ENCODE results near the gene UBALD1.

The UBALD1 gene

GRCh38 chr16:4588961-4589360, 25.7 kb downstream of the UBALD1 start:
- H3K9ac ChIP-seq, result no peak overlapping the region
- H2AFZ ChIP-seq, result no peak overlapping the region
- no peak overlapping the region for H3K27ac ChIP-seq
- no peaks in the 10 kb centered on the region for H3K36me3 ChIP-seq (ENCODE audit: control insufficient read depth, insufficient read depth, low read length)
- H3K27me3 ChIP-seq (ENCODE audit: control insufficient read depth, insufficient read depth, low read length), result no peaks in the 10 kb centered on the region
- no peak overlapping the region for H3K4me2 ChIP-seq (ENCODE audit: low read length)
- no peaks in the 10 kb centered on the region for H3K79me2 ChIP-seq
- H3K4me1 ChIP-seq, result no peaks in the 10 kb centered on the region
- TF ChIP-seq, protein P1, sequence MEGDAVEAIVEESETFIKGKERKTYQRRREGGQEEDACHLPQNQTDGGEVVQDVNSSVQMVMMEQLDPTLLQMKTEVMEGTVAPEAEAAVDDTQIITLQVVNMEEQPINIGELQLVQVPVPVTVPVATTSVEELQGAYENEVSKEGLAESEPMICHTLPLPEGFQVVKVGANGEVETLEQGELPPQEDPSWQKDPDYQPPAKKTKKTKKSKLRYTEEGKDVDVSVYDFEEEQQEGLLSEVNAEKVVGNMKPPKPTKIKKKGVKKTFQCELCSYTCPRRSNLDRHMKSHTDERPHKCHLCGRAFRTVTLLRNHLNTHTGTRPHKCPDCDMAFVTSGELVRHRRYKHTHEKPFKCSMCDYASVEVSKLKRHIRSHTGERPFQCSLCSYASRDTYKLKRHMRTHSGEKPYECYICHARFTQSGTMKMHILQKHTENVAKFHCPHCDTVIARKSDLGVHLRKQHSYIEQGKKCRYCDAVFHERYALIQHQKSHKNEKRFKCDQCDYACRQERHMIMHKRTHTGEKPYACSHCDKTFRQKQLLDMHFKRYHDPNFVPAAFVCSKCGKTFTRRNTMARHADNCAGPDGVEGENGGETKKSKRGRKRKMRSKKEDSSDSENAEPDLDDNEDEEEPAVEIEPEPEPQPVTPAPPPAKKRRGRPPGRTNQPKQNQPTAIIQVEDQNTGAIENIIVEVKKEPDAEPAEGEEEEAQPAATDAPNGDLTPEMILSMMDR (IDR thresholded peaks at IDR 0.05), result no peak
- peaks cover 3% of the 10 kb centered on the region for H3K9me3 ChIP-seq (ENCODE audit: control insufficient read depth, low read length)
- H3K4me3 ChIP-seq (ENCODE audit: low read depth, low read length), result no peak overlapping the region

GRCh38 chr16:4588386-4588785, 26.3 kb downstream of the UBALD1 start:
- Histone ChIP-seq H3K36me3 (ENCODE audit: control insufficient read depth, insufficient read depth, low read length) (no peaks in the 10 kb centered on the region), H3K79me2 (no peaks in the 10 kb centered on the region), H3K9me3 (ENCODE audit: control insufficient read depth, low read length) (peaks cover 3% of the 10 kb centered on the region), H3K9ac (no peak overlapping the region), H3K4me2 (ENCODE audit: low read length) (no peak overlapping the region), H3K4me1 (no peaks in the 10 kb centered on the region), H2AFZ (no peak overlapping the region), H3K27me3 (ENCODE audit: control insufficient read depth, insufficient read depth, low read length) (no peaks in the 10 kb centered on the region), H3K27ac (no peak overlapping the region), H3K4me3 (ENCODE audit: low read depth, low read length) (no peak overlapping the region)
- TF ChIP-seq, protein P1 (IDR thresholded peaks at IDR 0.05), result no peak

DNA sequence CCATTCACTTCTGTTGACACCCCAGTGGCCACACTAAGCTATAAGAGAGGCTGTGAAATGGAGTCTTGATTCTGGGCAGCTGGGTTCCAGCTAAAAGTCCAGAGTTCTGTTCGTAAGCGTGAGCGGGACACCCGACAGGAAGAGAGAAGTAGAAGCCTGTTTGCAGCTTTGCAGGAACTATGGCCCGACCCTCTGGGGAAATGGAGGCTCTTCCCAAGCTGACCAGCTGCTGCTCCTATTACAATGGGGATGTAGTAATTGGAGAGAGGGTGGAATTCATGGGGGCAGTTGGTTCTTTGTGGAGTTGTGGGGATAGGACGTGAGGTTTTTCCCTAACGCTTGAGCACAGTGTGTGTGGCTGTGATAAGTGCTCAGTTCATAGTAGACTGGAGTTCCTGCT, 28.4 kb downstream of the UBALD1 start:
- no peak overlapping the region for H3K27ac ChIP-seq
- H3K4me1 ChIP-seq, result no peaks in the 10 kb centered on the region
- TF ChIP-seq, protein P1 (IDR thresholded peaks at IDR 0.05), result no peak
- H3K36me3 ChIP-seq (ENCODE audit: control insufficient read depth, insufficient read depth, low read length), result no peaks in the 10 kb centered on the region
- H2AFZ ChIP-seq, result no peak overlapping the region
- H3K4me2 ChIP-seq (ENCODE audit: low read length), result no peak overlapping the region
- no peaks in the 10 kb centered on the region for H3K79me2 ChIP-seq
- H3K27me3 ChIP-seq (ENCODE audit: control insufficient read depth, insufficient read depth, low read length), result no peaks in the 10 kb centered on the region
- no peak overlapping the region for H3K4me3 ChIP-seq (ENCODE audit: low read depth, low read length)
- H3K9me3 ChIP-seq (ENCODE audit: control insufficient read depth, low read length), result peaks cover 3% of the 10 kb centered on the region
- no peak overlapping the region for H3K9ac ChIP-seq

- no peaks in the 10 kb centered on the region for H3K36me3 ChIP-seq (ENCODE audit: control insufficient read depth, insufficient read depth, low read length)
- H3K4me3 ChIP-seq (ENCODE audit: low read depth, low read length), result no peak overlapping the region
- no peak overlapping the region for H2AFZ ChIP-seq
- H3K27ac ChIP-seq, result no peak overlapping the region
- H3K27me3 ChIP-seq (ENCODE audit: control insufficient read depth, insufficient read depth, low read length), result no peaks in the 10 kb centered on the region
- H3K79me2 ChIP-seq, result no peaks in the 10 kb centered on the region
- H3K4me2 ChIP-seq (ENCODE audit: low read length), result no peak overlapping the region
- TF ChIP-seq, protein P1 (IDR thresholded peaks at IDR 0.05), result no peak
- H3K4me1 ChIP-seq, result no peaks in the 10 kb centered on the region
- H3K9me3 ChIP-seq (ENCODE audit: control insufficient read depth, low read length), result peaks cover 3% of the 10 kb centered on the region
- H3K9ac ChIP-seq, result no peak overlapping the region
Measured at GRCh38 chr16:4583906-4584305, 30.8 kb downstream of the UBALD1 start.

DNA sequence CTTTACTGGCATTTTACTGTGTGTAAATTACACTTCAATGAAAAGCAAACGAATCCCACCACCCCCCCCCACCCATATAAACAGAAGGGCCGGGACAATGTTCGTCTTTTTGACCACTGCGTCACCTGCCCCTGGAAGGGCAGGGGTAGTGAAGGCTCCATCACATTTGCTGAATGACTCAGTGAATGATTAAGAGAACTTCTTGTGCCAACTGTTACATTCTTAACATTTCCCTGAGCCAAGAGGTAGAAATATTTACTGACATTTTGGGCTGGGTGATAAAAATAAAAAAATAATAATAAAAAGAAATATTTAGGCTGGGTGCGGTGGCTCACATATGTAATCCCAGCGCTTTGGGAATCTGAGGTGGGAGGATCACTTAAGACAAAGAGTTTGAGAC, 34.4 kb downstream of the UBALD1 start:
- no peaks in the 10 kb centered on the region for H3K9me3 ChIP-seq (ENCODE audit: control insufficient read depth, low read length)
- no peak overlapping the region for H3K27ac ChIP-seq
- no peaks in the 10 kb centered on the region for H3K27me3 ChIP-seq (ENCODE audit: control insufficient read depth, insufficient read depth, low read length)
- H3K4me2 ChIP-seq (ENCODE audit: low read length), result no peak overlapping the region
- no peak overlapping the region for H3K9ac ChIP-seq
- TF ChIP-seq, protein P1 (IDR thresholded peaks at IDR 0.05), result no peak
- no peaks in the 10 kb centered on the region for H3K36me3 ChIP-seq (ENCODE audit: control insufficient read depth, insufficient read depth, low read length)
- H3K4me3 ChIP-seq (ENCODE audit: low read depth, low read length), result no peak overlapping the region
- no peaks in the 10 kb centered on the region for H3K79me2 ChIP-seq
- H3K4me1 ChIP-seq, result no peaks in the 10 kb centered on the region
- H2AFZ ChIP-seq, result no peak overlapping the region
